HG03139 (cell line): ENCODE results near the gene CTAG2.
"Not testable (repeated sequence)": the region's sequence is repeated elsewhere in the genome, so short reads cannot be mapped to it uniquely, and the experiment has no call there.

ENCODE experiments used
- ATAC-seq: cut with Tn5 transposase; IDR thresholded peaks from one replicate; pipeline ENCODE4 v1.9.1; 2021; ENCODE audit not compliant: unreplicated experiment

Gene CTAG2

GRCh38 chrX:154653413-154653812, at the start of gene CTAG2:
Gene CTAG2, minus strand, starts transcription at chrX:154653579. Its CDS starts 64 bp downstream, at chrX:154653515.
- ATAC-seq = not testable (repeated sequence)

- no peak for ATAC-seq
Measured at GRCh38 chrX:154698630-154699248, 45.4 kb upstream of the CTAG2 start.

- ATAC-seq = no peak
Measured at GRCh38 chrX:154696676-154697045, 43.3 kb upstream of the CTAG2 start.

GRCh38 chrX:154695911-154696675, 42.7 kb upstream of the CTAG2 start:
- no peak for ATAC-seq

- no peak for ATAC-seq
Measured at GRCh38 chrX:154693394-154693793, 40.0 kb upstream of the CTAG2 start.

GRCh38 chrX:154690438-154690837, 37.1 kb upstream of the CTAG2 start:
- ATAC-seq = not testable (repeated sequence)

GRCh38 chrX:154672084-154672483, 18.7 kb upstream of the CTAG2 start:
- not testable (repeated sequence) for ATAC-seq

DNA sequence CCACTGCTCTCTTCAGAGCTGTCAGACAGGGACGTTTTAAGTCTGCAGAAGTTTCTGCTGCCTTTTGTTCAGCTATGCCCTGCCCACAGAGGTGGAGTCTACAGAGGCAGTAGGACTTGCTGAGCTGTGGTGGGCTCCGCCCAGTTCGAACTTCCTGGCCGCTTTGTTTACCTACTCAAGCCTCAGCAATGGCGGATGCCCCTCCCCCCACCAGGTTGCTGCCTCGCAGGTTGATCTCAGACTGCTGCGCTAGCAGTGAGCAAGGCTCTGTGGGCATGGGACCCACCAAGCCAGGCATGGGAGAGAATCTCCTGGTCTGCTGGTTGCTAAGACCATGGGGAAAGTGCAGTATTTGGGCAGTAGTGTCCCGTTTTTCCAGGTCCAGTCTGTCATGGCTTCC, 17.5 kb upstream of the CTAG2 start:
- ATAC-seq = not testable (repeated sequence)

DNA sequence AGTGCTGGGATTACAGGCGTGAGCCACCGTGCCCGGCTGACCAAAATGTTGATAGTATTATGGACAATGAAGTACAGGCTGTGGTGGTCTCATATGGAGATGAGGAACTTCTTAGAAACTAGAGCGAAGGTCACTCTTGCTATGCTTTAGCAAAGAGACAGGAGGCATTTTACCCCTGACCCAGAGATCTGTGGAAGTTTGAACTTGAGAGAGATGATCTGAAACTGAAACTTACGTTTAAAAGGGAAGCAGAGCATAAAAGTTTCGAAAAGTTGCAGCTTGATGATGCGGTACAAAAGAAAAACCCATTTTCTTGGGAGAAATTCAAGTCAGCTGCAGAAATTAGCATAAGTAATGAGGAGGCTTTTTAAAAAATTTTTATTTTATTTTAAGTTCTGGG, 8.5 kb upstream of the CTAG2 start:
- no peak for ATAC-seq

- no peak for ATAC-seq
Measured at GRCh38 chrX:154661170-154661569, 7.8 kb upstream of the CTAG2 start.

- ATAC-seq = no peak
Measured at GRCh38 chrX:154660541-154660940, 7.2 kb upstream of the CTAG2 start.

DNA sequence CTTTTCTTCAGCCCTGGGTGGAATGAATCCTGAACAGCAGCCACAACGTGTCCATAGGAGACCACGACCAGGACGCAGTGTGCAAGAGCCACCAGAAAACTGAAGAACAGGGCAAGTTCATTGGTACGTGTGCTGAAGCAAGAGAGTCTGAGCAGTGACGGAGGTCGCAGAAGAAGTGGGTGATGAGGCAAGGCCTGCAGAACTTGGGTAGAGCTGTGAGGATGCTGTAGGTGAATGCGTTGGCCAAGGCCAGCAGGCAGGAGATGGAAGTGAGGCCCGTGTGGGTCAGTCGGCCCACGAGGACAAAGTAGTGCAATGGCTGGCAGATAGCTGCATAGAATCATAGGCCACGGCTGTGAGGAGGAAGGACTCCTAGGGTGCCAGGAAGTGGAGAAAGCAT, 5.6 kb upstream of the CTAG2 start:
- ATAC-seq = no peak

DNA sequence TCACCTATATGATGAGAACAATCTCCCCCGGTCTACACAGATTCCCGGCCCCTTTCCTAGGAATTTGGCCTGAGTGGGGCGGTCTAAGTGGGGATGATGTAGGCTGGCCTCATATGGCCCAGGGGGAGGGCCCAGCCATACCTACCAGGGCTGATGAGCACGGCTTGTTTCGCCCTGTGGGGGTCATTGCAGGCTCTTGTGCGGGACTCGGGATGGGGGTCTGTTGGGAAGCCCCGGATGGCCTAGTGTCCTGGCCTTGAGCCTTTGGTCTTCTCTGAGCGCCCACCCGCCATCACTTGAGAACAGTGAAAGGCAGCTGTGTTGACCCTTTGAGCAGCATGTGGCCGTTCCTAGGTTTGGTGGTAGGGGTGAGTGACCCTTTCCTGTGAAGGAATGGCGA, 4.8 kb upstream of the CTAG2 start:
- ATAC-seq = no peak

GRCh38 chrX:154657226-154657805, 3.9 kb upstream of the CTAG2 start:
- no peak for ATAC-seq

GRCh38 chrX:154655786-154656185, 2.4 kb upstream of the CTAG2 start:
- no peak for ATAC-seq

DNA sequence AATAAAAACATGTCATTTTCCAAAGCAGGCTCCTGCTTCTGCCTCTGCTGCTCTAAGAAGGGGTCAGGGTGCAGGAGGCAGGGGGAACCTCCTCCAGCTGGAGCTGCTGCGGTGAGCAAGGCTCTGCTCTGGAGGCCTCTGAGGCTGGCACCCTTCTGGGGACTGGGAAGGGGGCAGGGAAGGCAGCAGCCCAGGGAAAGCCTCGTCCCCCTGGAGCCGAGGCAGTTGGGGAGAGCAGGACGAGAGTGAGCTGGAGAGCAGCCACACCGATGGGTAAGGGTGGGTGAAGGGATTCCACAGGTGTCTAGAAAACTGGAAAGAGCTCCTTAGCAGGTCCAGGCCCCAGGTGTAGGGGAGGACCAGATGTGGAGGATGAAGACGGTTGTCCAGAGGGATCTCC, 2.0 kb upstream of the CTAG2 start:
- no peak for ATAC-seq

DNA sequence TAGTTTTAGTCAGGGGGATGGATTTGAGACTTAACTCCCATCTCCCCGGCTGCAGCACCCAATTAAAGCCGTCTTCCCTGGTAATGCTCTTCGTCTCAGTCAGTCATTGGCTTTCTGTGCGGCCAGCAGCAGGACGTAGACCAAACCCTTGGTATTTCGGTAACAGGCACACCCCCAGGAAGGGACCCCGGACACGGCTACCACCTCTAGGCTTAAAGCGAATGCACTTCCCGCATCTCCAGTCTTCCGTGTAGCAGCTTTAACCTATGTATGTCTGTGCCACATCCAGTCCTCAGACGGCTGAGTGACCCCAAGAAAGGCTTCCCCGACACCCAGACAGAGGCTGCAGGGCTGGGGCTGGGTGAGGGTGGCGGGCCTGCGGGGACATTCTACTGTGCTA, 1.5 kb upstream of the CTAG2 start:
- ATAC-seq = no peak

DNA sequence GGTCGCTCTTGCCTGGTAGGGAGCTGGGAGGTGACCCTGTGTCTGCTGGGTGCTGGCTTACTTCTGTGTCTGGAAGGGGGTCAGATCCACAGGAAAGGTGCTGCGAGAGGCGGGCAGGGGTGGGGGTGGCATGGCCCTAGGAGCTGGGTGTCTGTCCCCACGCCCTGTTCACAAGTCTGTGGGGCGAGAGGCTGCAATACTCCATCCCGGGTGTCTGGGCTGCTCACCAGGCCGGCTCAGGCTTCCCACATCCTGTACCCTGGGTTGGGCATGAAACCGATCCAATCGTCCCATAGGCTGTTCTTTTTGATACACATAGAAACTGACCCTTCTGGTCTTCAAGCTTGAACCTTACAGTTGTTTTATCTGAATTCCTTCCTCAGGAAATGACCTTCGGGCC, 993 bp upstream of the CTAG2 start:
- ATAC-seq = no peak

DNA sequence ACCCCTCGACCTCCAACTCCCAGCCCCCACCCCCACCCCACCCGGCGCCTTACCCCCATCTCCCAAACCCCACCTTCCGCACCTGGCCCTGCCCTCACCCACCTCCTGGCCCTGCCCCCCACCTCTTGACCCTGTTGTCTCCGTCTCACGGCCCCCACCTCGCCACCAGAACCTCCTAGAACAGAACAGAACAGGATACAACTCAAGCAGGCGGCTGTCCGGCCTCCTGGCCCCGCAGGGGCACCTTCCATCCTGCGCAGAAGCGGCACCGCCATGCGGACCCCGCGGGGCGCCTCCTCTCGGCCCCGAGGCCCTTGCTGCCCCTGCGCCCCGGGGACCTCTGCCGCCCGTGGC, 354 bp downstream of the CTAG2 start:
- no peak for ATAC-seq

DNA sequence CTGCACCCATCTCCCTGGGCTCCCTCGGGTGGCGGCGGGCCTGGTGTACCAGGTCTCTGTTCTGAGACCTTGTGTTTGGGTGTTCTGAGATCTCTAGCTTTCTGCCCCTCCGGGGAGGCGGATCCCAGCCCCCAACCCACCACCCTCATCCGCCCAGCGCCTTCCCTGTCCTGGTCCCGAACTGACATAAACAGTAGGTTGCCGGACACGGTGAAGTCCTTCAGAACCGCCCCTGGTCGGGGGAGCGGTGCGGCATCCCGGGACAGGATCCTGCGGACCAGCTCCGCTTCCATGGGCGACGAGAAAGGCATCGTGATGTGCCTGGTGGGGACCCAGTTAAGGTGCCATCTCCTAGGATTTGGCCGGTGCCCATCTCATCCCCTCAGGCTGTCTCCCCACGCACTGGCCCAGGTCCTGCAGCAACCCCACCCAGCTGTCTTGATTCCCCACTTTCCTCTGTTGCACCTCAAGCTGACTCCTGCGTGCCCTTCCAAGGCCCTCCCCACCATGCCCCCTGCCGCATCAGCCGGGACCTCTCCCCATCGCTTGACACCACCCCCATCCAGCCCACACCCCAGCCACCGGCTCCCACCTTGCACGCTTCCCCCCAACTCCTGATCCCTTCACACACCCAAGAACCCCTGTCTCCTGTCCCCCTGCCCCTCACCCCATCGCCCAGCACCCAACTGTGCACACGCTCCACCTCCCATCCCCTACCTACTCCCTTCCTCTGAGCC, 900 bp downstream of the CTAG2 start:
- no peak for ATAC-seq

DNA sequence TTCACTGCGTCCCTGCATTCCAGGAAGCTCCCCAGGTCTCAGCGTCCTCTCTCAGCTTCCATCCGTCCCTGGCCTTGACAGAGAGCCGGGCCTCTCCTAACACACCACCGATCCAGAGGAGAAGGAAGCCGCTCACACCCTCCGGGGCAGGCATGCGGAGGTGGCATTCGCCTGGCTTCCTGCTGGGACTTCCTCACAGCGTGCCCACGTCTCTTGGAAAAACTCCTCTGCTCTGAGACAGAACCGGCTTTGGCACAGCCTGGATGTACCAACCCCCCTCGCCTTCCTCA, 3.2 kb downstream of the CTAG2 start:
- no peak for ATAC-seq
